Calu3 (cell line): ENCODE measurements around the gene KIAA1549. TPM values are rescaled to one million over a fixed set of nuclear protein-coding genes. Genes with fewer than 3 reads are reported as not detected.

ENCODE experiments used
- BruUV-seq: library from RNA; stranded (reverse); fragments of 400-500 nt; replicated peaks from 2 replicates; lab custom pipeline; 2021; lab: Mats Ljungman, UMichigan
- CTCF ChIA-PET: fragments of 300-600 bp; sonication (Branson Sonifier 250); formaldehyde crosslinking; loops from one replicate; lab custom pipeline; 2022; ENCODE audit warnings: antibody characterized with exemption; lab: Charles Lee
- DNase-seq: peaks from one replicate; pipeline ENCODE4 v3.0.0; 2022
- H3K27ac Mint-ChIP-seq: one replicate; pipeline ENCODE4 v1.8.0; 2022; ENCODE audit warnings: mixed read lengths; ENCODE audit not compliant: unreplicated experiment
- H3K27me3 Mint-ChIP-seq: one replicate; pipeline ENCODE4 v1.8.0; 2022; ENCODE audit warnings: mixed read lengths; ENCODE audit not compliant: unreplicated experiment
- H3K36me3 Mint-ChIP-seq: one replicate; pipeline ENCODE4 v1.8.0; 2022; ENCODE audit warnings: mild to moderate bottlenecking, moderate library complexity, mixed read lengths; ENCODE audit not compliant: insufficient read depth, unreplicated experiment
- H3K4me1 Mint-ChIP-seq: one replicate; pipeline ENCODE4 v1.8.0; 2022; ENCODE audit warnings: mild to moderate bottlenecking, low read depth, mixed read lengths; ENCODE audit not compliant: unreplicated experiment
- H3K4me3 Mint-ChIP-seq: one replicate; pipeline ENCODE4 v1.8.0; 2022; ENCODE audit warnings: mild to moderate bottlenecking, low read depth, moderate library complexity, mixed read lengths; ENCODE audit not compliant: unreplicated experiment
- H3K9me3 Mint-ChIP-seq: one replicate; pipeline ENCODE4 v1.8.0; 2022; ENCODE audit warnings: low read depth, mixed read lengths; ENCODE audit not compliant: unreplicated experiment
- CTCF ChIP-seq: fragments of 200-600 bp; IDR thresholded peaks from one replicate; pipeline ENCODE4 v1.8.0; 2022; ENCODE audit warnings: antibody characterized with exemption; ENCODE audit not compliant: unreplicated experiment
- intact Hi-C: fragments of 100-400 bp; cut with micrococcal nuclease; formaldehyde crosslinking; loops from one replicate; pipeline ENCODE4 v1.10.0; 2022; ENCODE audit not compliant: unreplicated experiment
- total RNA-seq: library from RNA; stranded (reverse); gene quantifications from 2 replicates; pipeline ENCODE4 v1.2.3, GENCODE V29; 2022

KIAA1549 gene
- total RNA-seq, 1 experiment from 2014 or later = 10.4 TPM

- Mint-ChIP-seq H3K4me1 (no peaks in the 10 kb centered on the region), H3K27me3 (no peaks in the 10 kb centered on the region), H3K27ac (no peak overlapping the region), H3K36me3 (peaks cover 4% of the 10 kb centered on the region), H3K4me3 (no peak overlapping the region), H3K9me3 (peaks cover 6% of the 10 kb centered on the region)
- no peak for TF ChIP-seq CTCF
- DNase-seq = no peak
- no TSS peak for BruUV-seq
- CTCF ChIA-PET = no interaction called here
- intact Hi-C loops = no loop called here
Observed at GRCh38 chr7:138857728-138858127, 123.5 kb downstream of the KIAA1549 start.

GRCh38 chr7:138854115-138854645, 127.0 kb downstream of the KIAA1549 start:
- no peak for TF ChIP-seq CTCF
- Mint-ChIP-seq H3K27me3 (no peaks in the 10 kb centered on the region), H3K4me3 (no peak overlapping the region), H3K27ac (no peak overlapping the region), H3K9me3 (peaks cover 6% of the 10 kb centered on the region), H3K4me1 (peaks cover 7% of the 10 kb centered on the region), H3K36me3 (no peaks in the 10 kb centered on the region)
- CTCF ChIA-PET = no interaction called here
- intact Hi-C loops = no loop called here
- no TSS peak for BruUV-seq
- DNase-seq = no peak

- H3K27ac Mint-ChIP-seq = no peak overlapping the region
- intact Hi-C loops = no loop called here
Observed at GRCh38 chr7:138853448-138853847, 127.7 kb downstream of the KIAA1549 start.

GRCh38 chr7:138852469-138852868, 128.7 kb downstream of the KIAA1549 start:
- no peak for TF ChIP-seq CTCF
- no peak for DNase-seq
- no TSS peak for BruUV-seq
- Mint-ChIP-seq H3K9me3 (peaks cover 2% of the 10 kb centered on the region), H3K4me3 (no peak overlapping the region), H3K27me3 (no peaks in the 10 kb centered on the region), H3K27ac (no peak overlapping the region), H3K36me3 (no peaks in the 10 kb centered on the region), H3K4me1 (peaks cover 7% of the 10 kb centered on the region)
- intact Hi-C loops = no loop called here
- CTCF ChIA-PET = no interaction called here

More at GRCh38 chr7:138853448-138853847, 127.7 kb downstream of the KIAA1549 start:
- DNase-seq = no peak
- Mint-ChIP-seq H3K9me3 (peaks cover 6% of the 10 kb centered on the region), H3K27me3 (no peaks in the 10 kb centered on the region), H3K36me3 (no peaks in the 10 kb centered on the region), H3K4me3 (no peak overlapping the region), H3K4me1 (peaks cover 7% of the 10 kb centered on the region)
- no TSS peak for BruUV-seq
- CTCF ChIA-PET = no interaction called here
- no peak for TF ChIP-seq CTCF
